SK-N-SH treated with all-trans-retinoic acid at 6 μM for 48 hours (cell line): ENCODE measurements around the gene ERAP2.

Experiments used
- ATAC-seq: fragments of 200-7000 bp; cut with Tn5 transposase; 3 replicates; pipeline ENCODE4 v1.9.1; 2020; ENCODE audit warnings: mild to moderate bottlenecking, moderate library complexity
- ARNTL ChIP-seq: fragments of 450-650 bp; formaldehyde crosslinking; IDR thresholded peaks from 2 replicates; pipeline ENCODE4 v1.5.0; 2020; ENCODE audit warnings: low read depth, mild to moderate bottlenecking, moderate library complexity, borderline replicate concordance
- BACH2 ChIP-seq: fragments of 250-450 bp; sonication (Bioruptor Pico); IDR thresholded peaks from 2 replicates; pipeline ENCODE4 v1.9.0; 2021; ENCODE audit warnings: mild to moderate bottlenecking, borderline replicate concordance
- CREB5 ChIP-seq: fragments of 250-450 bp; sonication (Bioruptor Pico); IDR thresholded peaks from 2 replicates; pipeline ENCODE4 v1.5.1; 2020; ENCODE audit warnings: low read depth, mild to moderate bottlenecking, moderate library complexity
- CSDC2 ChIP-seq: fragments of 250-450 bp; sonication (Bioruptor Pico); IDR thresholded peaks from 2 replicates; pipeline ENCODE4 v1.5.0; 2020; ENCODE audit warnings: mild to moderate bottlenecking, moderate library complexity
- CSRNP3 ChIP-seq: fragments of 250-450 bp; sonication (Bioruptor Pico); IDR thresholded peaks from 2 replicates; pipeline ENCODE4 v1.5.1; 2021; ENCODE audit warnings: mild to moderate bottlenecking, moderate library complexity
- ESRRG ChIP-seq: fragments of 250-450 bp; sonication (Bioruptor Pico); IDR thresholded peaks from 2 replicates; pipeline ENCODE4 v1.6.1; 2021; ENCODE audit warnings: mild to moderate bottlenecking
- GLIS3 ChIP-seq: fragments of 250-450 bp; sonication (Bioruptor Pico); IDR thresholded peaks from 2 replicates; pipeline ENCODE4 v1.5.0; 2020; ENCODE audit warnings: mild to moderate bottlenecking, moderate library complexity
- ISL1 ChIP-seq: fragments of 250-450 bp; sonication (Bioruptor Pico); IDR thresholded peaks from 2 replicates; pipeline ENCODE4 v2.1.2; 2022; ENCODE audit warnings: mild to moderate bottlenecking, moderate library complexity
- OSR1 ChIP-seq: fragments of 250-450 bp; sonication (Bioruptor Pico); IDR thresholded peaks from 2 replicates; pipeline ENCODE4 v1.8.0; 2022; ENCODE audit warnings: moderate library complexity, mild to moderate bottlenecking, inconsistent platforms
- POU6F1 ChIP-seq: fragments of 250-450 bp; sonication (Bioruptor Pico); IDR thresholded peaks from 2 replicates; pipeline ENCODE4 v1.8.0; 2021; ENCODE audit warnings: low read depth, mild to moderate bottlenecking, moderate library complexity, borderline replicate concordance
- PPARA ChIP-seq: fragments of 250-450 bp; sonication (Bioruptor Pico); IDR thresholded peaks from 2 replicates; pipeline ENCODE4 v1.5.0; 2020; ENCODE audit warnings: mild to moderate bottlenecking, borderline replicate concordance
- RARB ChIP-seq: fragments of 250-450 bp; sonication (Bioruptor Pico); IDR thresholded peaks from 2 replicates; pipeline ENCODE4 v1.8.0; 2021; ENCODE audit warnings: mild to moderate bottlenecking, moderate library complexity
- SNAI2 ChIP-seq: fragments of 250-450 bp; sonication (Bioruptor Pico); IDR thresholded peaks from 2 replicates; pipeline ENCODE4 v1.5.0; 2020; ENCODE audit warnings: mild to moderate bottlenecking, moderate library complexity
- TCF4 ChIP-seq: fragments of 250-450 bp; sonication (Bioruptor Pico); IDR thresholded peaks from 2 replicates; pipeline ENCODE4 v1.8.0; 2021; ENCODE audit warnings: mild to moderate bottlenecking, moderate library complexity, borderline replicate concordance
- TOX ChIP-seq: fragments of 250-450 bp; sonication (Bioruptor Pico); IDR thresholded peaks from 2 replicates; pipeline ENCODE4 v1.8.0; 2021; ENCODE audit warnings: mild to moderate bottlenecking, moderate library complexity, borderline replicate concordance
- ZC3H10 ChIP-seq: fragments of 250-450 bp; sonication (Bioruptor Pico); IDR thresholded peaks from 2 replicates; pipeline ENCODE4 v1.5.1; 2021; ENCODE audit warnings: mild to moderate bottlenecking, moderate library complexity
- ZFP3 ChIP-seq: fragments of 250-450 bp; sonication (Bioruptor Pico); IDR thresholded peaks from 2 replicates; pipeline ENCODE4 v1.5.0; 2020; ENCODE audit warnings: mild to moderate bottlenecking, moderate library complexity
- ZFP30 ChIP-seq: fragments of 450-650 bp; formaldehyde crosslinking; IDR thresholded peaks from 2 replicates; pipeline ENCODE4 v1.5.0; 2022; ENCODE audit warnings: mild to moderate bottlenecking, moderate library complexity
- ZNF565 ChIP-seq: fragments of 450-650 bp; formaldehyde crosslinking; conservative IDR thresholded peaks from 2 replicates; pipeline ENCODE4 v1.5.0; 2020; ENCODE audit warnings: low read depth, mild to moderate bottlenecking, moderate library complexity
- ZNF70 ChIP-seq: fragments of 450-650 bp; formaldehyde crosslinking; IDR thresholded peaks from 2 replicates; pipeline ENCODE4 v1.5.0; 2020; ENCODE audit warnings: mild to moderate bottlenecking, moderate library complexity
- ZNF8 ChIP-seq: fragments of 450-650 bp; formaldehyde crosslinking; IDR thresholded peaks from 2 replicates; pipeline ENCODE4 v1.5.0; 2020; ENCODE audit warnings: mild to moderate bottlenecking, moderate library complexity
- TF ChIP-seq, protein P1 (sequence below): fragments of 250-450 bp; sonication (Bioruptor Pico); IDR thresholded peaks from 2 replicates; pipeline ENCODE4 v1.8.0; 2020; ENCODE audit warnings: mild to moderate bottlenecking, moderate library complexity, borderline replicate concordance
- TF ChIP-seq, protein P2 (sequence below): fragments of 250-450 bp; sonication (Bioruptor Pico); IDR thresholded peaks from 2 replicates; pipeline ENCODE4 v1.5.0; 2020; ENCODE audit warnings: mild to moderate bottlenecking, moderate library complexity

The ERAP2 gene

DNA sequence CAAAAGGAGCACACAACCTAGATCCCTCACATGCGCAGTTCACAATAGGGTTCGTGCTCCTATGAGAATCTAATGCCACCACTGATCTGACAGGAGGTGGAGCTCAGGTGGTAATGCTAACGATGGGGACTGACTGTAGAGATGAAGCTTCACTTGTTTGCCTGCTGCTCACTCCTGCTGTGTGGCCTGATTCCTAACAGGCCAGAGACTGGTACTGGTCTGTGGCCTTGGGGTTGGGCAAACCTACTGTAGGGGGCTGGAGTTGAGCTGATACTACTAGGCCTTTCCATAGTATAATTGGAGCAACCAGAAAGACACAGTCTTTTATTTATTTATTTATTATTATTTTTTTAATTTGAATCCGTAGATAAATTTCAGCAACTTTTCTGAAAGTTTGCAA lies 64.8 kb downstream of the ERAP2 start (continued):
- TF ChIP-seq, protein P1, sequence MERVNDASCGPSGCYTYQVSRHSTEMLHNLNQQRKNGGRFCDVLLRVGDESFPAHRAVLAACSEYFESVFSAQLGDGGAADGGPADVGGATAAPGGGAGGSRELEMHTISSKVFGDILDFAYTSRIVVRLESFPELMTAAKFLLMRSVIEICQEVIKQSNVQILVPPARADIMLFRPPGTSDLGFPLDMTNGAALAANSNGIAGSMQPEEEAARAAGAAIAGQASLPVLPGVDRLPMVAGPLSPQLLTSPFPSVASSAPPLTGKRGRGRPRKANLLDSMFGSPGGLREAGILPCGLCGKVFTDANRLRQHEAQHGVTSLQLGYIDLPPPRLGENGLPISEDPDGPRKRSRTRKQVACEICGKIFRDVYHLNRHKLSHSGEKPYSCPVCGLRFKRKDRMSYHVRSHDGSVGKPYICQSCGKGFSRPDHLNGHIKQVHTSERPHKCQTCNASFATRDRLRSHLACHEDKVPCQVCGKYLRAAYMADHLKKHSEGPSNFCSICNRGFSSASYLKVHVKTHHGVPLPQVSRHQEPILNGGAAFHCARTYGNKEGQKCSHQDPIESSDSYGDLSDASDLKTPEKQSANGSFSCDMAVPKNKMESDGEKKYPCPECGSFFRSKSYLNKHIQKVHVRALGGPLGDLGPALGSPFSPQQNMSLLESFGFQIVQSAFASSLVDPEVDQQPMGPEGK, result no peak
- no peak for TF ChIP-seq ZNF70 (CRISPR knock-in tag)

DNA sequence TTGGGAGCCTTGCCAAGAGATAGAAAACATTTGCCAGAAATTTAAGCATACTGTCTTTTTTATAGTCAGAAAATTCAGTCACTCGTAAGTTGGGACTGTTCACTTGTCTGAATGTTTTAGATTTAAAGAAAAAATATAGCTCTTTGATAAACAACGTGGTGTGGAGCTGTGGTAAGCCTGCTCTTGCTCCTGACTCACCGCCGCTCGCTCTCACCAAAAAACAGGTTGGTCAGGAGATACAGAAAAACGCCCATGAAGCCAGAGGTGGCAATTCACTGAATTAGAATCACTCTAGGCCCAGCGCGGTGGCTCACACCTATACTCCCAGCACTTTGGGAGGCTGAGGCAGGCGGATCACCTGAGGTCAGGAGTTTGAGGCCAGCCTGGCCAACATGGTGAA lies 65.8 kb downstream of the ERAP2 start:
- ATAC-seq, result no peak
- TF ChIP-seq ZC3H10 (CRISPR knock-in tag) (no peak), ZFP3 (CRISPR knock-in tag) (no peak), CSDC2 (CRISPR knock-in tag) (no peak), TCF4 (CRISPR knock-in tag) (no peak), RARB (no peak), ESRRG (CRISPR knock-in tag) (no peak), BACH2 (no peak), SNAI2 (CRISPR knock-in tag) (no peak), GLIS3 (CRISPR knock-in tag) (no peak), ZNF70 (CRISPR knock-in tag) (no peak), ZNF8 (no peak), ISL1 (CRISPR knock-in tag) (no peak), ZNF565 (CRISPR knock-in tag) (no peak)
- TF ChIP-seq, protein P2, sequence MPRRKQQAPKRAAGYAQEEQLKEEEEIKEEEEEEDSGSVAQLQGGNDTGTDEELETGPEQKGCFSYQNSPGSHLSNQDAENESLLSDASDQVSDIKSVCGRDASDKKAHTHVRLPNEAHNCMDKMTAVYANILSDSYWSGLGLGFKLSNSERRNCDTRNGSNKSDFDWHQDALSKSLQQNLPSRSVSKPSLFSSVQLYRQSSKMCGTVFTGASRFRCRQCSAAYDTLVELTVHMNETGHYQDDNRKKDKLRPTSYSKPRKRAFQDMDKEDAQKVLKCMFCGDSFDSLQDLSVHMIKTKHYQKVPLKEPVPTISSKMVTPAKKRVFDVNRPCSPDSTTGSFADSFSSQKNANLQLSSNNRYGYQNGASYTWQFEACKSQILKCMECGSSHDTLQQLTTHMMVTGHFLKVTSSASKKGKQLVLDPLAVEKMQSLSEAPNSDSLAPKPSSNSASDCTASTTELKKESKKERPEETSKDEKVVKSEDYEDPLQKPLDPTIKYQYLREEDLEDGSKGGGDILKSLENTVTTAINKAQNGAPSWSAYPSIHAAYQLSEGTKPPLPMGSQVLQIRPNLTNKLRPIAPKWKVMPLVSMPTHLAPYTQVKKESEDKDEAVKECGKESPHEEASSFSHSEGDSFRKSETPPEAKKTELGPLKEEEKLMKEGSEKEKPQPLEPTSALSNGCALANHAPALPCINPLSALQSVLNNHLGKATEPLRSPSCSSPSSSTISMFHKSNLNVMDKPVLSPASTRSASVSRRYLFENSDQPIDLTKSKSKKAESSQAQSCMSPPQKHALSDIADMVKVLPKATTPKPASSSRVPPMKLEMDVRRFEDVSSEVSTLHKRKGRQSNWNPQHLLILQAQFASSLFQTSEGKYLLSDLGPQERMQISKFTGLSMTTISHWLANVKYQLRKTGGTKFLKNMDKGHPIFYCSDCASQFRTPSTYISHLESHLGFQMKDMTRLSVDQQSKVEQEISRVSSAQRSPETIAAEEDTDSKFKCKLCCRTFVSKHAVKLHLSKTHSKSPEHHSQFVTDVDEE (CRISPR knock-in tag), result no peak

DNA sequence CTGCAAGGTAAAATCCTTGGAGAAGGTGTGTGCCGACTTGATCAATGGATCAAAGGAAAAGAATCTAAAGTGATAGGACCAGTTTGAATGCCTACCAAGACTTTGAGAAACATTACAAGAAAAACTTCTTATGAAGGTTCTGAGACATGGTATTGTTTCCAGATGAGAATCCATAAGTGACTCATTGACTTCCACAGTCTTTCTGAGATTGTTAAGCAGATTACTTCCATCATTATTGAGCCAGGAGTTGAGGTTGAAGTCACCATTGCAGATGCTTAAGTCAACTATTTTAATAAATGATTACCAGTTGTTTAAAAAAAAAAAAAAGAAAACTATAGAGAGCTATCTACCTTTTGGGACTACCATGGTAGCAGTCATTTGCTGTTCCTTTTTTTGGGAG lies 66.6 kb downstream of the ERAP2 start:
- TF ChIP-seq ZNF70 (CRISPR knock-in tag) (no peak), TOX (CRISPR knock-in tag) (no peak), ZNF565 (CRISPR knock-in tag) (no peak), SNAI2 (CRISPR knock-in tag) (no peak), OSR1 (CRISPR knock-in tag) (no peak), ZNF8 (no peak), GLIS3 (CRISPR knock-in tag) (no peak), PPARA (CRISPR knock-in tag) (no peak), CREB5 (CRISPR knock-in tag) (no peak), BACH2 (no peak), ESRRG (CRISPR knock-in tag) (no peak), CSRNP3 (no peak), ZFP30 (CRISPR knock-in tag) (no peak), TCF4 (CRISPR knock-in tag) (no peak), CSDC2 (CRISPR knock-in tag) (no peak), POU6F1 (no peak), ISL1 (CRISPR knock-in tag) (no peak), ARNTL (CRISPR knock-in tag) (no peak)
- TF ChIP-seq, protein P2 (CRISPR knock-in tag), result no peak
- TF ChIP-seq, all 23 proteins: peak for 0
- ATAC-seq, result peak; percentile 35; the same call in 1 of the 3 replicates
